GM12878 (cell line): Measurements from ENCODE around the gene HMBS. TPM values are rescaled to one million over a fixed set of nuclear protein-coding genes. Genes with fewer than 3 reads are reported as not detected.

ENCODE experiments used
- ASH2L ChIP-seq: fragments of 300-600, 200-600 bp; sonication (generic); IDR thresholded peaks from 2 replicates; pipeline ENCODE4 v1.6.1; 2017; ENCODE audit warnings: low read depth, mild to moderate bottlenecking, borderline replicate concordance
- BACH1 ChIP-seq: fragments of 450-650 bp; IDR thresholded peaks from 2 replicates; pipeline ENCODE4 v1.6.1; 2017; ENCODE audit warnings: mild to moderate bottlenecking, borderline replicate concordance
- BCL11A ChIP-seq: IDR thresholded peaks from 2 replicates; pipeline ENCODE4 v1.6.1; 2011; ENCODE audit warnings: low read depth, low read length
- CBFB ChIP-seq: IDR thresholded peaks from 2 replicates; pipeline ENCODE4 v1.6.1; 2016; ENCODE audit warnings: antibody characterized with exemption, low read depth
- CBX5 ChIP-seq: sonication (generic); IDR thresholded peaks from 2 replicates; pipeline ENCODE4 v1.6.1; 2016; ENCODE audit warnings: low read depth, moderate library complexity, mild to moderate bottlenecking, inconsistent platforms
- CHD4 ChIP-seq: fragments of 200-600 bp; sonication (generic); IDR thresholded peaks from 2 replicates; pipeline ENCODE4 v1.6.1; 2016; ENCODE audit warnings: mild to moderate bottlenecking
- FOS ChIP-seq: IDR thresholded peaks from 3 replicates; pipeline ENCODE4 v1.6.1; 2011; ENCODE audit warnings: borderline replicate concordance; ENCODE audit not compliant: insufficient read length; ENCODE audit errors: extremely low read depth
- KAT2A ChIP-seq: conservative IDR thresholded peaks from 2 replicates; pipeline ENCODE4 v1.6.1; 2011; ENCODE audit warnings: low read depth, low read length; ENCODE audit not compliant: control insufficient read depth
- MTA3 ChIP-seq: IDR thresholded peaks from 2 replicates; pipeline ENCODE4 v1.6.1; 2012; ENCODE audit warnings: low read length, inconsistent platforms, borderline replicate concordance
- NFXL1 ChIP-seq: fragments of 450-650 bp; IDR thresholded peaks from 2 replicates; pipeline ENCODE4 v1.6.1; 2017; ENCODE audit warnings: antibody characterized with exemption, mild to moderate bottlenecking, borderline replicate concordance
- RB1 ChIP-seq: fragments of 450-650 bp; formaldehyde crosslinking; IDR thresholded peaks from 2 replicates; pipeline ENCODE4 v1.6.1; 2017; ENCODE audit warnings: mild to moderate bottlenecking, borderline replicate concordance
- RELA ChIP-seq: fragments of 450-650 bp; IDR thresholded peaks from 2 replicates; pipeline ENCODE4 v1.8.0; 2014; ENCODE audit warnings: borderline replicate concordance; ENCODE audit not compliant: partially characterized antibody
- SIN3A ChIP-seq: IDR thresholded peaks from 2 replicates; pipeline ENCODE4 v1.6.1; 2012; ENCODE audit warnings: low read depth, low read length, improper control_type of control experiment
- ZNF217 ChIP-seq: fragments of 450-650 bp; IDR thresholded peaks from 2 replicates; pipeline ENCODE4 v1.6.1; 2017; ENCODE audit warnings: antibody characterized with exemption, mild to moderate bottlenecking
- ZNF622 ChIP-seq: fragments of 450-650 bp; IDR thresholded peaks from 2 replicates; pipeline ENCODE4 v1.6.1; 2017; ENCODE audit warnings: mild to moderate bottlenecking, inconsistent platforms
- ZZZ3 ChIP-seq: IDR thresholded peaks from 2 replicates; pipeline ENCODE4 v1.6.1; 2011; ENCODE audit warnings: low read depth; ENCODE audit not compliant: control insufficient read depth, insufficient read length
- polyA plus RNA-seq, 11 experiments: library from polyadenylated mRNA; depleted of rRNA in 4 of 11; unstranded in 6 of 11; stranded (reverse) in 5 of 11; fragments of >200 nt; fragmentation: Nextera tagmentation in 4 of 11; fragmentation: Illumina TruSeq in 1 of 11; extraction: Ambion mirVana in 4 of 11; extraction: Trizol in 1 of 11; gene quantifications; 1 replicate in 1 of 11; 2 replicates in 10 of 11; pipeline versions ENCODE4 v1.2.1 to v1.2.3, GENCODE V29; 2011 to 2016; ENCODE audit warnings: inconsistent platforms in 2 of 11, missing spikeins in 2 of 11, low read depth in 1 of 11
- total RNA-seq, 4 experiments: library from RNA; depleted of rRNA in 3 of 4; stranded (reverse); fragments of >200 nt in 3 of 4; fragmentation: Illumina TruSeq in 1 of 4; extraction: Trizol in 1 of 4; gene quantifications; 2 replicates each; pipeline versions ENCODE4 v1.2.1 to v1.2.3, GENCODE V29; 2013 to 2021
- TF ChIP-seq, protein P1 (sequence below): IDR thresholded peaks from 2 replicates; pipeline ENCODE4 v1.6.1; 2011; ENCODE audit warnings: low read depth, low read length, improper control_type of control experiment, borderline replicate concordance
- TF ChIP-seq, protein P2 (sequence below): fragments of 450-650 bp; IDR thresholded peaks from 2 replicates; pipeline ENCODE4 v1.6.1; 2017; ENCODE audit warnings: antibody characterized with exemption, mild to moderate bottlenecking, moderate library complexity
- TF ChIP-seq, protein P3 (sequence below): fragments of 450-650 bp; formaldehyde crosslinking; IDR thresholded peaks from 2 replicates; pipeline ENCODE4 v1.4.0; 2020; ENCODE audit warnings: mild to moderate bottlenecking, moderate library complexity
- TF ChIP-seq, protein P4 (sequence below): IDR thresholded peaks from 2 replicates; pipeline ENCODE4 v1.6.1; 2011; ENCODE audit warnings: mild to moderate bottlenecking, low read depth, low read length, moderate library complexity; ENCODE audit not compliant: insufficient replicate concordance
- TF ChIP-seq, protein P5 (sequence below): IDR thresholded peaks from 2 replicates; pipeline ENCODE4 v1.6.1; 2012; ENCODE audit warnings: low read depth, low read length, improper control_type of control experiment

Gene HMBS
- total and polyA plus RNA-seq, 10 of the 15 experiments (the other 5 are each of a cell fraction or from before 2014, with no cell fraction given): 17.7 to 96.7 (median 49.7) TPM

DNA sequence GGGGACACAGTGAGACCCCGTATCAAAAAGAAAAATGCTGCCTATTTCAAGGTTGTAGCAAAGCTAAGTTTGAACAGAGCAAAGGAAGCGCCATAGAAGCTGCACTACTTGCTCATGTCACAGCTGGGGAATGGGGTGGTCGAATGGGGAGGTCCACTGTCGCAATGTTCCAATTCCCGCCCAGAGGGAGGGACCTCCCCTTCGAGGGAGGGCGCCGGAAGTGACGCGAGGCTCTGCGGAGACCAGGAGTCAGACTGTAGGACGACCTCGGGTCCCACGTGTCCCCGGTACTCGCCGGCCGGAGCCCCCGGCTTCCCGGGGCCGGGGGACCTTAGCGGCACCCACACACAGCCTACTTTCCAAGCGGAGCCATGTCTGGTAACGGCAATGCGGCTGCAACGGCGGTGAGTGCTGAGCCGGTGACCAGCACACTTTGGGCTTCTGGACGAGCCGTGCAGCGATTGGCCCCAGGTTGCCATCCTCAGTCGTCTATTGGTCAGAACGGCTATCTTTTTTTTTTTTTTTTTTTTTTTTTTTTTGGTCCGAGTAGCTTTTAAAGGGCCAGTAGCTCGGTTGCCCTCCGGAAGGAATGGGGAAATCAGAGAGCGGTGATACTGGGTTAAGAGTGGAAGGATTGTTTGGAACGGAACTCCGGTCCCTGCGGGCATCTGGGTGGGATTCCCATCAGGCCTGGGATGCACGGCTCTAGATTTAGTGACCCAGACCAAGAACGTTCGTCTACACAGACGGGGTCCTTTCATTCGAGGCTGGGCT is at the start of gene HMBS (continued):
- TF ChIP-seq, protein P1, sequence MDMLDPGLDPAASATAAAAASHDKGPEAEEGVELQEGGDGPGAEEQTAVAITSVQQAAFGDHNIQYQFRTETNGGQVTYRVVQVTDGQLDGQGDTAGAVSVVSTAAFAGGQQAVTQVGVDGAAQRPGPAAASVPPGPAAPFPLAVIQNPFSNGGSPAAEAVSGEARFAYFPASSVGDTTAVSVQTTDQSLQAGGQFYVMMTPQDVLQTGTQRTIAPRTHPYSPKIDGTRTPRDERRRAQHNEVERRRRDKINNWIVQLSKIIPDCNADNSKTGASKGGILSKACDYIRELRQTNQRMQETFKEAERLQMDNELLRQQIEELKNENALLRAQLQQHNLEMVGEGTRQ: peak; percentile 9; the same call in 1 of the 2 replicates
- TF ChIP-seq FOS (peak; percentile 24), RB1 (peak; percentile 81; the same call in 1 of the 2 replicates), NFXL1 (no peak), CBX5 (no peak), KAT2A (no peak), ZZZ3 (no peak), BCL11A (no peak), ZNF622 (no peak), SIN3A (peak; percentile 85; the same call in 1 of the 2 replicates), CBFB (no peak), BACH1 (no peak), CHD4 (no peak), MTA3 (no peak), ASH2L (no peak), ZNF217 (no peak), RELA (no peak)
- TF ChIP-seq, protein P2, sequence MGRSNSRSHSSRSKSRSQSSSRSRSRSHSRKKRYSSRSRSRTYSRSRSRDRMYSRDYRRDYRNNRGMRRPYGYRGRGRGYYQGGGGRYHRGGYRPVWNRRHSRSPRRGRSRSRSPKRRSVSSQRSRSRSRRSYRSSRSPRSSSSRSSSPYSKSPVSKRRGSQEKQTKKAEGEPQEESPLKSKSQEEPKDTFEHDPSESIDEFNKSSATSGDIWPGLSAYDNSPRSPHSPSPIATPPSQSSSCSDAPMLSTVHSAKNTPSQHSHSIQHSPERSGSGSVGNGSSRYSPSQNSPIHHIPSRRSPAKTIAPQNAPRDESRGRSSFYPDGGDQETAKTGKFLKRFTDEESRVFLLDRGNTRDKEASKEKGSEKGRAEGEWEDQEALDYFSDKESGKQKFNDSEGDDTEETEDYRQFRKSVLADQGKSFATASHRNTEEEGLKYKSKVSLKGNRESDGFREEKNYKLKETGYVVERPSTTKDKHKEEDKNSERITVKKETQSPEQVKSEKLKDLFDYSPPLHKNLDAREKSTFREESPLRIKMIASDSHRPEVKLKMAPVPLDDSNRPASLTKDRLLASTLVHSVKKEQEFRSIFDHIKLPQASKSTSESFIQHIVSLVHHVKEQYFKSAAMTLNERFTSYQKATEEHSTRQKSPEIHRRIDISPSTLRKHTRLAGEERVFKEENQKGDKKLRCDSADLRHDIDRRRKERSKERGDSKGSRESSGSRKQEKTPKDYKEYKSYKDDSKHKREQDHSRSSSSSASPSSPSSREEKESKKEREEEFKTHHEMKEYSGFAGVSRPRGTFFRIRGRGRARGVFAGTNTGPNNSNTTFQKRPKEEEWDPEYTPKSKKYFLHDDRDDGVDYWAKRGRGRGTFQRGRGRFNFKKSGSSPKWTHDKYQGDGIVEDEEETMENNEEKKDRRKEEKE: no peak
- TF ChIP-seq, protein P3, sequence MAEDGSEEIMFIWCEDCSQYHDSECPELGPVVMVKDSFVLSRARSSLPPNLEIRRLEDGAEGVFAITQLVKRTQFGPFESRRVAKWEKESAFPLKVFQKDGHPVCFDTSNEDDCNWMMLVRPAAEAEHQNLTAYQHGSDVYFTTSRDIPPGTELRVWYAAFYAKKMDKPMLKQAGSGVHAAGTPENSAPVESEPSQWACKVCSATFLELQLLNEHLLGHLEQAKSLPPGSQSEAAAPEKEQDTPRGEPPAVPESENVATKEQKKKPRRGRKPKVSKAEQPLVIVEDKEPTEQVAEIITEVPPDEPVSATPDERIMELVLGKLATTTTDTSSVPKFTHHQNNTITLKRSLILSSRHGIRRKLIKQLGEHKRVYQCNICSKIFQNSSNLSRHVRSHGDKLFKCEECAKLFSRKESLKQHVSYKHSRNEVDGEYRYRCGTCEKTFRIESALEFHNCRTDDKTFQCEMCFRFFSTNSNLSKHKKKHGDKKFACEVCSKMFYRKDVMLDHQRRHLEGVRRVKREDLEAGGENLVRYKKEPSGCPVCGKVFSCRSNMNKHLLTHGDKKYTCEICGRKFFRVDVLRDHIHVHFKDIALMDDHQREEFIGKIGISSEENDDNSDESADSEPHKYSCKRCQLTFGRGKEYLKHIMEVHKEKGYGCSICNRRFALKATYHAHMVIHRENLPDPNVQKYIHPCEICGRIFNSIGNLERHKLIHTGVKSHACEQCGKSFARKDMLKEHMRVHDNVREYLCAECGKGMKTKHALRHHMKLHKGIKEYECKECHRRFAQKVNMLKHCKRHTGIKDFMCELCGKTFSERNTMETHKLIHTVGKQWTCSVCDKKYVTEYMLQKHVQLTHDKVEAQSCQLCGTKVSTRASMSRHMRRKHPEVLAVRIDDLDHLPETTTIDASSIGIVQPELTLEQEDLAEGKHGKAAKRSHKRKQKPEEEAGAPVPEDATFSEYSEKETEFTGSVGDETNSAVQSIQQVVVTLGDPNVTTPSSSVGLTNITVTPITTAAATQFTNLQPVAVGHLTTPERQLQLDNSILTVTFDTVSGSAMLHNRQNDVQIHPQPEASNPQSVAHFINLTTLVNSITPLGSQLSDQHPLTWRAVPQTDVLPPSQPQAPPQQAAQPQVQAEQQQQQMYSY (CRISPR knock-in tag): no peak
- TF ChIP-seq, protein P4, sequence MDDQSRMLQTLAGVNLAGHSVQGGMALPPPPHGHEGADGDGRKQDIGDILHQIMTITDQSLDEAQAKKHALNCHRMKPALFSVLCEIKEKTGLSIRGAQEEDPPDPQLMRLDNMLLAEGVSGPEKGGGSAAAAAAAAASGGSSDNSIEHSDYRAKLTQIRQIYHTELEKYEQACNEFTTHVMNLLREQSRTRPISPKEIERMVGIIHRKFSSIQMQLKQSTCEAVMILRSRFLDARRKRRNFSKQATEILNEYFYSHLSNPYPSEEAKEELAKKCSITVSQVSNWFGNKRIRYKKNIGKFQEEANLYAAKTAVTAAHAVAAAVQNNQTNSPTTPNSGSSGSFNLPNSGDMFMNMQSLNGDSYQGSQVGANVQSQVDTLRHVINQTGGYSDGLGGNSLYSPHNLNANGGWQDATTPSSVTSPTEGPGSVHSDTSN: peak; percentile 6
- TF ChIP-seq, protein P5, sequence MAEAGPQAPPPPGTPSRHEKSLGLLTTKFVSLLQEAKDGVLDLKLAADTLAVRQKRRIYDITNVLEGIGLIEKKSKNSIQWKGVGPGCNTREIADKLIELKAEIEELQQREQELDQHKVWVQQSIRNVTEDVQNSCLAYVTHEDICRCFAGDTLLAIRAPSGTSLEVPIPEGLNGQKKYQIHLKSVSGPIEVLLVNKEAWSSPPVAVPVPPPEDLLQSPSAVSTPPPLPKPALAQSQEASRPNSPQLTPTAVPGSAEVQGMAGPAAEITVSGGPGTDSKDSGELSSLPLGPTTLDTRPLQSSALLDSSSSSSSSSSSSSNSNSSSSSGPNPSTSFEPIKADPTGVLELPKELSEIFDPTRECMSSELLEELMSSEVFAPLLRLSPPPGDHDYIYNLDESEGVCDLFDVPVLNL: peak; percentile 84
